K562 (cell line): ENCODE data around the gene C19orf67. TPM values are rescaled to one million over a fixed set of nuclear protein-coding genes. Genes with fewer than 3 reads are reported as not detected.
A peak's percentile ranks its signal among the peaks of the same experiment; 100 is the strongest.
"Not testable (repeated sequence)": the region's sequence is repeated elsewhere in the genome, so short reads cannot be mapped to it uniquely, and the experiment has no call there.

ENCODE experiments used
- ZZZ3 ChIP-seq: fragments of 450-650 bp; IDR thresholded peaks from 2 replicates; pipeline ENCODE4 v1.6.1; 2016; ENCODE audit warnings: antibody characterized with exemption, mild to moderate bottlenecking, moderate library complexity
- polyA plus RNA-seq, 8 experiments: library from polyadenylated mRNA; depleted of rRNA in 4 of 8; stranded (reverse) in 5 of 8; unstranded in 3 of 8; fragments of >200 nt; fragmentation: Nextera tagmentation in 2 of 8; fragmentation: Illumina TruSeq in 1 of 8; extraction: Ambion mirVana in 2 of 8; extraction: Trizol in 1 of 8; gene quantifications; 2 replicates each; pipeline versions ENCODE4 v1.2.1 to v1.2.3, GENCODE V29; 2011 to 2014; ENCODE audit warnings: inconsistent platforms in 1 of 8, missing spikeins in 1 of 8
- total RNA-seq, 7 experiments: library from RNA; depleted of rRNA in 6 of 7; stranded (reverse); fragments of >200 nt in 6 of 7; fragmentation: Illumina TruSeq in 2 of 7; extraction: Trizol in 2 of 7; gene quantifications; 2 replicates each; pipeline versions ENCODE4 v1.2.1 to v1.2.3, GENCODE V29; 2011 to 2021; ENCODE audit warnings: low replicate concordance in 1 of 7
- TF ChIP-seq, protein P1 (sequence below), 2 experiments: fragments of 450-650 bp; IDR thresholded peaks; 2 replicates each; pipeline ENCODE4 v1.6.1; 2016
- TF ChIP-seq, protein P2 (sequence below), 2 experiments: fragments of 450-650 bp; formaldehyde crosslinking in 1 of 2; IDR thresholded peaks; 2 replicates each; pipeline versions ENCODE4 v1.4.0 to v1.6.1; 2014 to 2020; ENCODE audit warnings: mild to moderate bottlenecking in 2 of 2, borderline replicate concordance in 1 of 2, low read depth in 1 of 2
- TF ChIP-seq, protein P3 (sequence below), 2 experiments: fragments of 200-800 bp in 1 of 2; sonication (Bioruptor generic) in 1 of 2; sonication (generic) in 1 of 2; formaldehyde crosslinking in 1 of 2; IDR thresholded peaks in 1 of 2; conservative IDR thresholded peaks in 1 of 2; 2 replicates each; pipeline versions ENCODE4 v1.5.0 to v1.6.1; 2016 to 2020; ENCODE audit warnings: missing compliant biosample characterization in 1 of 2, missing genetic modification characterization in 1 of 2, missing genetic modification reagents in 1 of 2
- TF ChIP-seq, protein P4 (sequence below): fragments of 450-650 bp; IDR thresholded peaks from 2 replicates; pipeline ENCODE4 v1.6.1; 2016
- TF ChIP-seq, protein P5 (sequence below): sonication (generic); formaldehyde crosslinking; IDR thresholded peaks from 2 replicates; pipeline ENCODE4 v1.8.0; 2022; ENCODE audit warnings: missing genetic modification reagents, mild to moderate bottlenecking, moderate library complexity, borderline replicate concordance

C19orf67 gene
- total and polyA plus RNA-seq, 9 of the 15 experiments (the other 6 are each of a cell fraction or from before 2014, with no cell fraction given): 0.29 to 1.8 (median 0.51) TPM; not detected in 3

DNA sequence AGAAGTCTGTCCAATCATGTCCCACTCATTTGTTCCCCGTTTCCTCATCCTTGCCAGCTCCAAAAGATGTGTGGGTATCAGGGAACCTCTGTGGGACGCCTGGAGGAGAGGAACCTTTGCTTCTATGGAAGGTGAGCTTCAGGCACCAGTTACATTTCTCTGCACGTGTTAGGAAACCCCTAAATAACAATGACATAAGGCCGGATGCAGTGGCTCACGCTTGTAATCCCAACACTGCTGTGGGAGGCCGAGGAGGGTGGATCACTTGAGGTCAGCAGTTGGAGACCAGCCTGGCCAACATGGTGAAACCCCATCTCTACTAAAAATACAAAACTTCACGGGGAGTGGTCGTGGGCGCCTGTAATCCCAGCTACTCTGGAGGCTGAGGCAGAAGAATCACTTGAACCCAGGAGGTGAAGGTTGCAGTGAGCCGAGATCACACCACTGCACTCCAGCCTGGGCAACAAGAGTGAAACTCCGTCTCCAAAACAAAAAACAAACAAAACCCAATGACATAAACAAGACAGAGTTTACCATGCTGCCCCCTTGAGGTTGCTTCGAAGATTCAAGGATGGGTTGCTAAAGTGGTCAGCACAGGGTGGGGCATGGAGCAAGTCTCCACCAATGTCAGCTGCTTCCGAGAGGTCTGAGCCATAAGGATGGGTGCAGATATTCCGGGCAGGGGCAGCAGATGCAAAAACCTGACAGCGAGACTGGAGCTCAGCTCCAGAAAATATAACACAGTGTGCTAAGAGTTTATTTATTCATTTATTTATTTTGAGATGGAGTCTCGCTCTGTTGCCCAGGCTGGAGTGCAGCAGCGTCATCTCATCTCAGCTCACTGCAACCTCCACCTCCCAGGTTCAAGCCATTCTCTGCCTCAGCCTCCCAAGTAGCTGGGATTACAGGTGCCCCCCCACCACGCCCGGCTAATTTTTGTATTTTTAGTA is 42.6 kb downstream of the C19orf67 start (continued):
- TF ChIP-seq, protein P1, sequence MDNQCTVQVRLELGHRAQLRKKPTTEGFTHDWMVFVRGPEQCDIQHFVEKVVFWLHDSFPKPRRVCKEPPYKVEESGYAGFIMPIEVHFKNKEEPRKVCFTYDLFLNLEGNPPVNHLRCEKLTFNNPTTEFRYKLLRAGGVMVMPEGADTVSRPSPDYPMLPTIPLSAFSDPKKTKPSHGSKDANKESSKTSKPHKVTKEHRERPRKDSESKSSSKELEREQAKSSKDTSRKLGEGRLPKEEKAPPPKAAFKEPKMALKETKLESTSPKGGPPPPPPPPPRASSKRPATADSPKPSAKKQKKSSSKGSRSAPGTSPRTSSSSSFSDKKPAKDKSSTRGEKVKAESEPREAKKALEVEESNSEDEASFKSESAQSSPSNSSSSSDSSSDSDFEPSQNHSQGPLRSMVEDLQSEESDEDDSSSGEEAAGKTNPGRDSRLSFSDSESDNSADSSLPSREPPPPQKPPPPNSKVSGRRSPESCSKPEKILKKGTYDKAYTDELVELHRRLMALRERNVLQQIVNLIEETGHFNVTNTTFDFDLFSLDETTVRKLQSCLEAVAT (IDR thresholded peaks at IDR 0.05): 0 out of 4 replicates have a peak, but pooled peaks of 1 of the 2 experiments have one; percentile 14
- TF ChIP-seq, protein P2, sequence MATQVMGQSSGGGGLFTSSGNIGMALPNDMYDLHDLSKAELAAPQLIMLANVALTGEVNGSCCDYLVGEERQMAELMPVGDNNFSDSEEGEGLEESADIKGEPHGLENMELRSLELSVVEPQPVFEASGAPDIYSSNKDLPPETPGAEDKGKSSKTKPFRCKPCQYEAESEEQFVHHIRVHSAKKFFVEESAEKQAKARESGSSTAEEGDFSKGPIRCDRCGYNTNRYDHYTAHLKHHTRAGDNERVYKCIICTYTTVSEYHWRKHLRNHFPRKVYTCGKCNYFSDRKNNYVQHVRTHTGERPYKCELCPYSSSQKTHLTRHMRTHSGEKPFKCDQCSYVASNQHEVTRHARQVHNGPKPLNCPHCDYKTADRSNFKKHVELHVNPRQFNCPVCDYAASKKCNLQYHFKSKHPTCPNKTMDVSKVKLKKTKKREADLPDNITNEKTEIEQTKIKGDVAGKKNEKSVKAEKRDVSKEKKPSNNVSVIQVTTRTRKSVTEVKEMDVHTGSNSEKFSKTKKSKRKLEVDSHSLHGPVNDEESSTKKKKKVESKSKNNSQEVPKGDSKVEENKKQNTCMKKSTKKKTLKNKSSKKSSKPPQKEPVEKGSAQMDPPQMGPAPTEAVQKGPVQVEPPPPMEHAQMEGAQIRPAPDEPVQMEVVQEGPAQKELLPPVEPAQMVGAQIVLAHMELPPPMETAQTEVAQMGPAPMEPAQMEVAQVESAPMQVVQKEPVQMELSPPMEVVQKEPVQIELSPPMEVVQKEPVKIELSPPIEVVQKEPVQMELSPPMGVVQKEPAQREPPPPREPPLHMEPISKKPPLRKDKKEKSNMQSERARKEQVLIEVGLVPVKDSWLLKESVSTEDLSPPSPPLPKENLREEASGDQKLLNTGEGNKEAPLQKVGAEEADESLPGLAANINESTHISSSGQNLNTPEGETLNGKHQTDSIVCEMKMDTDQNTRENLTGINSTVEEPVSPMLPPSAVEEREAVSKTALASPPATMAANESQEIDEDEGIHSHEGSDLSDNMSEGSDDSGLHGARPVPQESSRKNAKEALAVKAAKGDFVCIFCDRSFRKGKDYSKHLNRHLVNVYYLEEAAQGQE (IDR thresholded peaks at IDR 0.05; ENCODE audit: borderline replicate concordance): peak; percentile 54; the same call in 1 of the 2 replicates
- TF ChIP-seq, protein P2 (CRISPR knock-in tag; IDR thresholded peaks at IDR 0.05; ENCODE audit: low read depth): not testable (repeated sequence)
- TF ChIP-seq, protein P3, sequence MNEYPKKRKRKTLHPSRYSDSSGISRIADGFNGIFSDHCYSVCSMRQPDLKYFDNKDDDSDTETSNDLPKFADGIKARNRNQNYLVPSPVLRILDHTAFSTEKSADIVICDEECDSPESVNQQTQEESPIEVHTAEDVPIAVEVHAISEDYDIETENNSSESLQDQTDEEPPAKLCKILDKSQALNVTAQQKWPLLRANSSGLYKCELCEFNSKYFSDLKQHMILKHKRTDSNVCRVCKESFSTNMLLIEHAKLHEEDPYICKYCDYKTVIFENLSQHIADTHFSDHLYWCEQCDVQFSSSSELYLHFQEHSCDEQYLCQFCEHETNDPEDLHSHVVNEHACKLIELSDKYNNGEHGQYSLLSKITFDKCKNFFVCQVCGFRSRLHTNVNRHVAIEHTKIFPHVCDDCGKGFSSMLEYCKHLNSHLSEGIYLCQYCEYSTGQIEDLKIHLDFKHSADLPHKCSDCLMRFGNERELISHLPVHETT (CRISPR knock-in tag; conservative IDR thresholded peaks at IDR 0.05 in 1 of 2, IDR thresholded peaks at IDR 0.05 in 1 of 2): 0 out of 4 replicates have a peak, but pooled peaks of 1 of the 2 experiments have one; percentile 38
- peak; percentile 54; the same call in 1 of the 2 replicates for TF ChIP-seq ZZZ3
- TF ChIP-seq, protein P4, sequence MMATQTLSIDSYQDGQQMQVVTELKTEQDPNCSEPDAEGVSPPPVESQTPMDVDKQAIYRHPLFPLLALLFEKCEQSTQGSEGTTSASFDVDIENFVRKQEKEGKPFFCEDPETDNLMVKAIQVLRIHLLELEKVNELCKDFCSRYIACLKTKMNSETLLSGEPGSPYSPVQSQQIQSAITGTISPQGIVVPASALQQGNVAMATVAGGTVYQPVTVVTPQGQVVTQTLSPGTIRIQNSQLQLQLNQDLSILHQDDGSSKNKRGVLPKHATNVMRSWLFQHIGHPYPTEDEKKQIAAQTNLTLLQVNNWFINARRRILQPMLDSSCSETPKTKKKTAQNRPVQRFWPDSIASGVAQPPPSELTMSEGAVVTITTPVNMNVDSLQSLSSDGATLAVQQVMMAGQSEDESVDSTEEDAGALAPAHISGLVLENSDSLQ: peak; percentile 20; the same call in 1 of the 2 replicates
- TF ChIP-seq, protein P5, sequence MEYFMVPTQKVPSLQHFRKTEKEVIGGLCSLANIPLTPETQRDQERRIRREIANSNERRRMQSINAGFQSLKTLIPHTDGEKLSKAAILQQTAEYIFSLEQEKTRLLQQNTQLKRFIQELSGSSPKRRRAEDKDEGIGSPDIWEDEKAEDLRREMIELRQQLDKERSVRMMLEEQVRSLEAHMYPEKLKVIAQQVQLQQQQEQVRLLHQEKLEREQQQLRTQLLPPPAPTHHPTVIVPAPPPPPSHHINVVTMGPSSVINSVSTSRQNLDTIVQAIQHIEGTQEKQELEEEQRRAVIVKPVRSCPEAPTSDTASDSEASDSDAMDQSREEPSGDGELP (CRISPR knock-in tag): 0 out of 2 replicates have a peak, but pooled peaks have one; percentile 28
